Right lobe of liver (tissue), 4 donors: ENCODE measurements around the gene ABHD6.

Source experiments
- CTCF ChIP-seq, 4 donors: fragments of 200-600 bp in 3 of 4; fragments of 450-650 bp in 1 of 4; IDR thresholded peaks; one replicate each; pipeline versions ENCODE4 v1.5.1 to v1.8.0; 2016 to 2022; ENCODE audit warnings: antibody characterized with exemption in 4 of 4, mild to moderate bottlenecking in 2 of 4
- POLR2A ChIP-seq: fragments of 450-650 bp; IDR thresholded peaks from one replicate; pipeline ENCODE4 v1.6.1; 2017; ENCODE audit warnings: antibody characterized with exemption, mild to moderate bottlenecking
- donor health status: DM: no; HTN: no; CAD: no.
- donor health status: DM: no; HTN: no; CAD: no.
- donor health status: DM: no; HTN: yes; CAD: no.

DNA sequence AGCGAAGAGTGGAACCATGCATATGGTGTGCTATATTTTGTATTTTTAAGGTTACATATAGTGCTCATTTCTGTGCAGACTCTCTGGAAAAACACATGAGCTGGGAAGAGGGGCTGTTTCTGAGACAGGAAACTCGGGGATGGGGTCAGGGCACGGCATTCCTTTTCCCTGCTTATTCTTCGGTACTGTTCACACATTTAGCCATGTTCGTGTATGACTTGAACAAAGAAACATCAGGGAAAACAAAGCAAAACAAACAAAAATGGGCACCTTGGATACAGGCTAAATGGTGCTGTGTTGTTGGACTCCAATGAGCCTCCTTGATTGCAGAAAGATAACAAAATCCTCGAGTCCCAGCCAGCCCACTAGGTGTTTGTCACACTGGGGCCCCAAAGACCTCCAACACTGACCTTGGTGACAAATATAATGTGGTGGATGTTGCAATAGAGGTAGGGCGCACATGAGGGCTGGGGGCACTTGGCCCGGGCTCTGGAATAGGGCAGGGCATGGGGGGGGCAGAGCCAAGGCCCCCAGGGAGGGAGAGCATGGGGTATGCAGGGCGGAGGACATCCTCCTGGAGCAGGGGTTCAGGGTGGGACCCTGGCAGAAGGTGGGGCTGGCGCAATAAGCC lies 46.1 kb upstream of the ABHD6 start:
- no peak for TF ChIP-seq CTCF (IDR thresholded peaks at IDR 0.05)
- TF ChIP-seq POLR2A: no peak
